T-helper 22 cell (primary cell): ENCODE data around the gene ABCA12.

Experiments
- DNase-seq: peaks from one replicate; pipeline ENCODE4 v3.0.0-alpha.2; 2020; ENCODE audit warnings: low read depth

The ABCA12 gene

DNA sequence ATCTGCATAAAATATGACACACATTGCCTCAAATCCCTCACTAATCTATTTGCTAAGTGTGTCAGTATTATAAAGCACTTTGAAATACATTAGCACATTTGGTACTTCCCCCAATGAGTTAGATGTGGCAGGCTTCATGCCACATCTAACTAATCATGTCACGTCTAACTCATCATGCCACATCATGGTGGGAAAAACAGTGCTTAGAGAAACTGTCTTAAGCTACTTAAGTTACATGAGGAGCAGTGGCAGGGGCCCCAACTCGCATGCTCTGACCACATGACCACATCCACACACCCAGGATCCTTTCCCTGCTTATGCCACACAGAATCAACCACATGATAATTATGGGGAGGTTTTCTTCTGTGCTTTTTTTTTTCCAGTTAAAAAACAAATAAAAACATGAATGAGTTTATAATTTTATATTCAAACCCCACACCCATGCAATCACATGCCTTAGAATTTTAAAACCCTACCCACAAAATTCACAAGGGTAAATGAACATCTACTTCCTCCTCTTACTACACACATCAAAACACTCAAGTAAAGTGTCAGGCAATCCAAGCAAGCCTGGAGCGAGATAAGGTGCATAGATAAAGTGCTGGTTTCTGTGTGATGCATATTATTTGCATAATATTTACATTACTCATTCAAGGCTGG lies 1.6 kb downstream of the ABCA12 start:
- DNase-seq: no peak

DNA sequence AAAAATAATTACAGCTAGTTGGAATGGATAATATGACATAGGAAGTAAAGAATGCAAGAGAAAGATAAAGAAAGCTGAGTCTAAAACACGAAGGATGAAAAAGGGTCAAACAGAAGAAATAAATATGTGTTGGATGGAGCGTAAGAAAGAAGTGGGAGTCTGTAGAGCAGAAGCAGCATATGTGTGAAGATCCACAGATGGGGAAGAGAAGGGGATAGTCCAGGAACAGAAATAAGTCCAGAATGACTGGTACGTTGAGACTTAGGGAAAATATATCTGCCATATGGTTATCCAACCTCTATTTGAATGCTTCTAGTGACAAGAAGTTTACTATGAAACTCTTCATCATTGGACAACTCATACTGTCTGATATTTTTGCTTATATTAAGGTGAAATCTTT lies 18.0 kb downstream of the ABCA12 start:
- DNase-seq: no peak

GRCh38 chr2:215119847-215120246 lies 18.6 kb downstream of the ABCA12 start:
- DNase-seq: no peak

DNA sequence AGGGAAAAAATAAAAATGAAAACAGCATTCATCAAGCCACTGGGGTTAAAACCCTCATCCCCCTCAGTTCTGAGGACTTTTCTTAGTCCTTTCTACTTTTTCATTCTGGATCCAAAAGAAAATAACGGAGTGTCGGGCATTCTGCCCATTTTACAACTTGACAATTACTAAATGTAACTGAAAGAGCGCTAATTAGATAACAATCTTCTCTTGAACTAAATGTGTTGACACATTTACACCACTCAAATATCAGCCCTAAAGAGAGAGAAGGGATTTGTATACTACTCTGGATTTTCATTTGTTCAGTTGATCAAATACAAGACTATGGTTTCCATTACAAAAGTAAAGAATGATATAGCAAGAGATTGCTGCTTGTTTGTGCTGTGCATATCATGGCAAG lies 27.5 kb downstream of the ABCA12 start:
- no peak for DNase-seq

DNA sequence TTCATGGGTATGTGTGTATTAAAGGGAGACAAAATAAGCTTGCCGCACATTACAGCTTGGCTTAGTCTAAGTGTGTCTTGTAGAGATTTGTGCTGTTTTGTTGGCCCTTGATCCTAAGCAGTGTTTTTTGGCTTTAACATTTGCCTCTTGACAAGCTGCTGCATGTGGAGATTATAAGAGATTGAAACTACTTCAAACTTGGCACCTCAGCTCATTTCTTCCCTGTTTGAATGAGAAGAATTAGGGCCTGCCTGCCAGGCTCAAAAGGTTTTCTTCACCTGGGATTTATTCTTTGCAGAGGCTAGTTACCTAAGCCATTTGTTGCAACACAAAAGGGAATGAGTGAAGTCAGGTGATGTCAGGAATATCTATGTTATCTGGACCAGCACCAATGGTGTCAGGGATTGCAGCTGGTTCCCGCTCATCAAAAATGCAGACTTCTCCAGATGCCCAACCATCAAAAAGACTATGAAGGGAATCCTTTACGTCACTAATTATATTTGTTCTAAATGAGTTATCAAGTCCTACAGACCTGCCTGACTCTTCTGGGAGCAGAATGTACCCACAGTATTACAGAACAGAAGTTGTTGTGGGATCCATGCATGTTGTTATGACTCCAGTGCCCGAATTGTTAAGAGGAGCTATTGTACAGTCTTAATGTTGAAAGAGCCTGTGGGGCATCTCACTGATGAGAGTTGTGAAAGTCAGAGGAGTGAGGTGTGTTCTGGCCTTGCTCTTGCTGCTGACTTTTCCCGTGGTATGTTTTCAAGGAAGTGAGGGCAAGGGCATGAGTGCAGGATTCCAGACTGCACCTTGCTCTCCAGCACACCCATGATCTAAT lies 31.0 kb downstream of the ABCA12 start:
- no peak for DNase-seq

GRCh38 chr2:215105607-215106354 lies 32.6 kb downstream of the ABCA12 start:
- DNase-seq: no peak

- no peak for DNase-seq
Measured at GRCh38 chr2:215104226-215104625, 34.2 kb downstream of the ABCA12 start.

DNA sequence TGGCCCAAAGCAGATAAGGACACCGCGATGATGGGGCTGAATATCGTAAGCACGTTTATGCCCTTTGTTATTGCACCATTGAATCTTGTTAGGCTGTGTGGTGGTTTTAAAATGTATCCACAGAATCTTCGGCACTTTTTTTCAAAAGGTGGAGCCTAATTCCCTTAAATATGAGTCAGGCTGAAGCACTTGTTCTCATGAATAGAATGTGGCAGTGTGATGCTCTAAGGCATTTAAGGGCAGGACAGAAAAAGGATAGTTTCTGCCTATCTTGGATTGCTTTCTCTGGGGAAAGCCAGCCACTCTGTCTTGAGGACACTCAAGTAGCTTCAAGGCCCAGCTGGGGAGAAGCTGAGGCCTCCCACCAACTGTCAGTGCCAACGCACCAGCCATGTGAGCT lies 39.6 kb downstream of the ABCA12 start:
- no peak for DNase-seq

GRCh38 chr2:215084080-215084479 lies 54.3 kb downstream of the ABCA12 start:
- no peak for DNase-seq

DNA sequence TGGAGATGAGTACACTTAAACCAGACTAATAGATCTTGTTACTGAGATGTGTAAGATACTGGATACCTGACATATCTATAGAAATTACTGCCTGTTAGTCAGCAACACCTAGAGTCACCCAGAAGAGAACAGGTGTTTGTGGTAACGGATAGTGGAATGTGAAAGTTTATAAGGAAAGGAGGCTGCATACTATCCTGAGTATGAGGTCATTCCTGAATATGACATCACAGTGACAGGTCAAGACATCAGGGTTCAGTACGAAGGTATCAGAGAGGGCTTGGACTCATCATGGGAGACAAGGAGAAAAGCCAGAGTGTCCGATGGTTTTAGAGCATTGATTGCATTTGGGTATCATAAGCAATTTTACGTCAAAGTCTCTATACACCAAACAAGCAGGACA lies 55.3 kb downstream of the ABCA12 start:
- no peak for DNase-seq

GRCh38 chr2:215082446-215082845 lies 56.0 kb downstream of the ABCA12 start:
- DNase-seq: no peak

DNA sequence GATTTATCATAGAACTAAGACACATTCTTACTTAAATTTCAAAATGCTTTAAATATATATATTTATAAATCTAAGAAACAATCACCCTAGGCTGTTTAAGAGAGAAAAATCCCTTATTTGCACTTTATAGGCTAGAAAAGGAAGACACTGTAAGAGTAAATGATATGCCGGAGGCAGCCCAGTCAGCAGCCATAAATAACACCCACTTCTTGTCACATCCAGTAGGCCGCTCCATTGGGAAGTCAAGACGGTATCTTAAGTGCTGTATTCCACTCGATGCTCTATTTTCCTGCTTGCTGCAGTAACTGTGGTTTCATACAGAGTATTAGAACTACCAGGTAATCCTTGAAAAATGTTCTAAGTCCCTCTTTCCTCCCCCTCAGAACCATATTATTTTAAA lies 57.9 kb downstream of the ABCA12 start:
- no peak for DNase-seq

- DNase-seq: no peak
Measured at GRCh38 chr2:215071676-215072075, 66.8 kb downstream of the ABCA12 start.

DNA sequence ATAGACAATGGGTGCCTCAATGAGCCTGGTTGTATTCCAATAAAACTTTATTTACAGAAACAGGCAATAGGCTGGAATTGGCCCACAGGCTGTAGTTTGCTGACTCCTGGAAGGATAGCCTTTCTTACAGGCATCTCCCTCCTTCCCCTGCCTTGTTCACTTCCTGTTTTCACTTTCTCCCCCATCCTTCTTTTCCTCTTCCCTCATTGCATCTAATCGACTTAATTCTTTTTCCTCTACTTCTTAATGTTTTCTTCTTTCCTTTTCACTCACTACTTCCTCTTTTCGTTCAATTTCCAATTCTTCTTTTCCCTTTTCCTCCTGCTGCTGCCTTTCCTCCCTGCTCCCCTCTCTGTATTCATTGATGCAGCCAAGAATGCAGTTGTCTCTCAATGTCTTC lies 70.0 kb downstream of the ABCA12 start:
- no peak for DNase-seq

- DNase-seq: no peak
Measured at GRCh38 chr2:215066124-215066523, 72.3 kb downstream of the ABCA12 start.

GRCh38 chr2:215063526-215063925 lies 74.9 kb downstream of the ABCA12 start:
- no peak for DNase-seq

GRCh38 chr2:215060861-215061536 lies 77.4 kb downstream of the ABCA12 start:
- no peak for DNase-seq

DNA sequence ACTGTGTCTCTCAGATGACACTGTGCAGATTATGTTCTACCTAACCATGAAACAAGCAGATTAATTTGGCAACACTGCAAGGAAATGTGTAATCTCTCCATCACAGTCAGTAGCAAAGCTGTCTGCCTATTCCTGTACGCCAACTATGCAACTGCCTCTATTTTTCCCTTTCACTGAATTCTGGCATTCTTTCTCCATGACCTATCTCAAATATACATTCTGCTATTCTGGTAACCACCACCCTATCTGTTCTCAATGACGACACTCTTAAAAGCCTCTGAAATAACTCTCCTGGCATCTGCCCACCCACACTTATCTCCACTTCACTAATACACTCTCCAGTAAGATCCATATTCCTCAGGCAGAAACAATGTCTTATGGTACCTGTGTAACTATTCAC lies 78.7 kb downstream of the ABCA12 start:
- DNase-seq: no peak

DNA sequence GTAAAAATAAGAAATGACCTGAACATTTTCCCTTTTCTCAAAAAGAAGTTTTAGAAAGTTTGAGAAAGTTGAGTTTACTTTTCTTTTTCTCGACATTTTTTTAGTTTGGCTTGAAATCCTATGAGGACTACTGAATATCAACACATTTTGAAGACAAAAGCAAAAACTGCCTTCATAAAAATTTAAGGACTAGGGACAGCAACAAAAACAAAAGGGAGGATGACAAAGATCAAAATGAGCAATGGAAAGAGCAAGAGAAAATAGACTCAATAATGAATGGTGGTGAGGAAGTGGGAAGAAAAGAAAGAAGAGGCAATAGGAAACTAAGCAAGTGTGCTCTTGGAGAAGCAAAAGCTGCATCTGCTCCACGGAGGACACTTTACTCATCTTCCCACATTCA lies 82.5 kb downstream of the ABCA12 start:
- DNase-seq: no peak

DNA sequence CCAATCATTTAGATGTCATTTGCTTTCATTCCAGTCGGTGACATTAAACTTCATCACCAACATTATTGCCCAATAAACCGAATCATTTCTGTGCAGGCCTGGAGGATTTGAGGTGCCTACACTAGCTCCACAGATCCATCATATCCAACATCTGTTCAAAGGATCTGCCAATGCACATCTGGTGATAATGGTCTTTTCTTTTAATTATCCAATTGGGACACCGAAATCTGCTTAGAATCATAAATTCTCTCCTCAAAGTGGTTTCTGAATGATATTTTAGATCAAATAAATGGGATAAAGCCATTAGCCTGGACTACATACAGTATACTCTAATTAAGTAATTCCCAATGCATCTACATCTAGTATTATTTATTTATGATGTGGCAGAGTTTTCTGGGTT lies 85.6 kb downstream of the ABCA12 start:
- no peak for DNase-seq

- no peak for DNase-seq
Measured at GRCh38 chr2:215052404-215052803, 86.0 kb downstream of the ABCA12 start.

- no peak for DNase-seq
Measured at GRCh38 chr2:215049341-215049740, 89.1 kb downstream of the ABCA12 start.
